Cardiac fibroblast (primary cell): Measurements from ENCODE around the gene AFF3.

Experiments
- DNase-seq, 2 donors: peaks; one replicate each; pipeline versions ENCODE4 v3.0.0 to v3.0.0-alpha.2; 2010; ENCODE audit warnings: low read depth in 2 of 2
- H3K4me3 ChIP-seq, 2 donors: replicated peaks in 1 of 2; 1 replicate in 1 of 2; 2 replicates in 1 of 2; pipeline ENCODE4 v1.5.1; 2011; ENCODE audit warnings: low read depth in 2 of 2, low read length in 2 of 2, mild to moderate bottlenecking in 2 of 2, moderate library complexity in 1 of 2
- TF ChIP-seq, protein P1 (sequence below): IDR thresholded peaks from one replicate; pipeline ENCODE4 v1.5.1; 2011; ENCODE audit warnings: low read depth, mild to moderate bottlenecking, low read length, inconsistent platforms

The AFF3 gene

DNA sequence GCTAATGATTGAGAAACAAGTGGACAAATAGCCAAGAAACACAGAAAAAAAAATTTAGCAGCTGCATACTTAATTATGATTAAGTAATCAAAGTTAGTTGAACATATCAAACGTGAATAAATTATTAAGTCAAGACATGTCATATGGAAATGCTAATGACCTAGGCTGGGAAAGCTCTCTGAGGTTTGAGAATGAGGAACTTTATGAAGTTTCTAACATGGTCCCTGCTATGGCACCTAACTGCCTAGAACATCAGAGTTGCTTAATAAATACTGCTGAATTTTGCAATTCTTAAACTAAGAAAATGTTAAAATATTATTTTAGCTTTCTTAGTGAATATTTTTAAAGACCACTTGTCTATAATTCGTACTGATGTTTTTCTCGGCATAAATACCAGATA, 99.8 kb downstream of the AFF3 start:
- DNase-seq: no peak
- no peak overlapping the region for H3K4me3 ChIP-seq
- TF ChIP-seq, protein P1, sequence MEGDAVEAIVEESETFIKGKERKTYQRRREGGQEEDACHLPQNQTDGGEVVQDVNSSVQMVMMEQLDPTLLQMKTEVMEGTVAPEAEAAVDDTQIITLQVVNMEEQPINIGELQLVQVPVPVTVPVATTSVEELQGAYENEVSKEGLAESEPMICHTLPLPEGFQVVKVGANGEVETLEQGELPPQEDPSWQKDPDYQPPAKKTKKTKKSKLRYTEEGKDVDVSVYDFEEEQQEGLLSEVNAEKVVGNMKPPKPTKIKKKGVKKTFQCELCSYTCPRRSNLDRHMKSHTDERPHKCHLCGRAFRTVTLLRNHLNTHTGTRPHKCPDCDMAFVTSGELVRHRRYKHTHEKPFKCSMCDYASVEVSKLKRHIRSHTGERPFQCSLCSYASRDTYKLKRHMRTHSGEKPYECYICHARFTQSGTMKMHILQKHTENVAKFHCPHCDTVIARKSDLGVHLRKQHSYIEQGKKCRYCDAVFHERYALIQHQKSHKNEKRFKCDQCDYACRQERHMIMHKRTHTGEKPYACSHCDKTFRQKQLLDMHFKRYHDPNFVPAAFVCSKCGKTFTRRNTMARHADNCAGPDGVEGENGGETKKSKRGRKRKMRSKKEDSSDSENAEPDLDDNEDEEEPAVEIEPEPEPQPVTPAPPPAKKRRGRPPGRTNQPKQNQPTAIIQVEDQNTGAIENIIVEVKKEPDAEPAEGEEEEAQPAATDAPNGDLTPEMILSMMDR: no peak

DNA sequence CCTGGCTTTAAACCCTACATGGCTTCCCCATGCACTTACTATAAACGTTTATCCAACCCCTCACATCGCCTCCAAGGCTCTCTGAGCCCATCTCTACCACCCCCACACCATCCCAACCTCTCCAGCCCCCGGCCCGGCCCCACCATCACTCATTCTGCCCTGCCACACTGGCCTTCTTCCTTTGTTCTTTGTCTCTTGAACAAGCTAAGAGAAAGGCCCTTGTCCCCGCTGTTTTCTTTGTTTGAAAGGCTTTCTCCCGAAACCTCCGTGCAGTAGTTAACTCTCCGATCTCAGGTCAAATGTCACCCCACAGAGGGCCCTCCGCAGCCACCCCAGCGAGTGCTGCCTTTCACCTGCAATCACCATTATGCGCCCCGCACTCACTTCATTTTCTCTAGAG, 100.4 kb downstream of the AFF3 start:
- TF ChIP-seq, protein P1: no peak
- no peak for DNase-seq
- no peak overlapping the region for H3K4me3 ChIP-seq

- TF ChIP-seq, protein P1: no peak
- H3K4me3 ChIP-seq: no peak overlapping the region
- DNase-seq: no peak
These were observed 101.0 kb downstream of the AFF3 start for GRCh38 chr2:100041385-100041784.

DNA sequence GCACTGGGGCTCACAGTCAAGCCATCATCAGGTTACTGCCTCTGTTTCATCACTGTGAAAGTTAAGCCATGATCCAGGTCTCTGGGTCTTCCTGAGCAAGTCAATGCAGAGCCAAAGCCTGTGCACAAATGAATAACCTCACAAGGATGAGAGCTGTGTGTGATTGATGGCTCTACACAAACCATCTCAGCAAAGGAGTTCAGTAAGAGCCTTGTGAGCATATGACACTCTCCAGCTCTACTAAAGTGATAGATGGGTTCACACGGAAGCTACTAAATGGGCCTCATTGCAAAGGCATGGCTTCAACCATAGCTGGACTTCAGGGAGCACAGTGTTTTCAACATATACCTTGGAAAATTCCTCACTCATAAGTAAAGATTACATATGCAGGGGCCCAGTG, 101.5 kb downstream of the AFF3 start:
- TF ChIP-seq, protein P1: no peak
- H3K4me3 ChIP-seq: no peak overlapping the region
- no peak for DNase-seq

DNA sequence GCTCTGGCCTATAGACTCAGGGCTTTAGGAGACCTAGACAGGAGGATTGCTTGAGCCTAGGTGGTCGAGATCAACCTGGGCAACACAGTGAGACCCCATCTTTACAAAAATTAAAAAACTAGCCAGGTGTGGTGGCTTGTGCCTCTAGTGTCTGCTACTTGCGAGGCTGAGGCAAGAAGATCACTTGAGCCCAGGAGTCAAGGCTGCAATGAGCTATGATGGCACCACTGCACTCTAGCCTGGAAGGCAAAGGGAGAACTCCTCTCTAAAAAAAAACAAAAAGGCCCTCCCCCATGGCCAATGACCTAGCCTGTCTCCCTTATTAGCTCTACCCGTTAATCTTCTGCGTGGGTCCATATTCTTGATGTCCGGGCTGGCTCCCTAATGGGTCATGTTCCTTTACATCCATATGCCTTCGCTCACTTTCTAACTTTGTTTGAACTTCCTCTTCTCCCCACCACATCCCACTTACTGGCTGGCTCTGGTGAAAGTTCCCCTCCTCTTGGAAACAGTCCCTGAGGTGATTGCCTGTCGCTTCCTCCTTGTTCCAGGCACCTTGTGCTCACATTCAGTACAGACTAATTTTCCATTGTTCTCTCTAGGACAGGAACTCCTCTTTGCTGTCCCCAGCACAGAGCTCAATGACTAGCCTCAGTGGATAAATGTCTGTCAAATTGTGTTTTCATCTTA, 103.0 kb downstream of the AFF3 start:
- H3K4me3 ChIP-seq: no peak overlapping the region
- TF ChIP-seq, protein P1: no peak
- DNase-seq: no peak

DNA sequence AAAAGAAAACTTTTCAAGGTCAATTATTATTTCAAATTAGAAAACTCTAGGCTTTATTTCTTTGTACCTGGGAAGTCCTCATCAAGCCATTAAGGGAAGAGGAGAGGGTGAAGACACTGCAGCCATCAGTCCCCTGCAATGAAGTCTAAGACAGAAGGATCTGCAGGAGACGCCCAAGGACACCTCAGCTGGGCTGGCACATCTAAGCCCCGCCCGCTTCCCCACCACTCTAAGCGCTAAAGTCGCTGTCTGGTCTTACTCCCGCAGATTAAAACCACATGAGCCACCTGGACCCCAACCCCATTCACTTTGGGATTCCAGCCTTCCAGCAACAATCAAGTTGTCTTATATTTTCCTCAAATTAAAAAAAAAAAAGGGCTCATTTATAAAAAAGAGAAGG, 104.4 kb downstream of the AFF3 start:
- no peak overlapping the region for H3K4me3 ChIP-seq
- DNase-seq: no peak
- TF ChIP-seq, protein P1: no peak

DNA sequence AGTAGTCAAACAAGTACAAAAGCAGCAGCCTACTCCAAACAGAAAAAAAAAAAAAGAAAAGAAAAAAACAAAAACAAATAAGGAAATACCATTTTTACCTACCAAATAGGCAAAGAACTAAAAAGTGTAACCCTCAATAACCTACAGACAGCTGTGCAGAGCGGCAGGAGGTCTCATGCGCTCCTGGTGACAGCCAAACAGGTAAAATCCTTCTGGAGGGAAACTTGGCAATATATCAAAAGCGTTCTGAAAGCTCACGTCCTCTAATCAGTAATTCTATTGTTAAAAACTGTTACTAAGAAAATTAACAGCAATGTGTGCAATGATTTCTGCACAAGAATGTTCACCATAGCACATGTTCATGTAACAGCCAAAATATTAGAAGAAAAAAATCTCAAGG, 105.6 kb downstream of the AFF3 start:
- DNase-seq: no peak
- no peak overlapping the region for H3K4me3 ChIP-seq
- TF ChIP-seq, protein P1: no peak
